HG03457 (cell line): ENCODE measurements around the gene NPIPB2.
A peak's percentile ranks its signal among the peaks of the same experiment; 100 is the strongest.
"Not testable (repeated sequence)": the region's sequence is repeated elsewhere in the genome, so short reads cannot be mapped to it uniquely, and the experiment has no call there.

ENCODE experiments used
- ATAC-seq: cut with Tn5 transposase; IDR thresholded peaks from one replicate; pipeline ENCODE4 v1.9.1; 2021; ENCODE audit warnings: moderate number of reproducible peaks; ENCODE audit not compliant: unreplicated experiment

The NPIPB2 gene

DNA sequence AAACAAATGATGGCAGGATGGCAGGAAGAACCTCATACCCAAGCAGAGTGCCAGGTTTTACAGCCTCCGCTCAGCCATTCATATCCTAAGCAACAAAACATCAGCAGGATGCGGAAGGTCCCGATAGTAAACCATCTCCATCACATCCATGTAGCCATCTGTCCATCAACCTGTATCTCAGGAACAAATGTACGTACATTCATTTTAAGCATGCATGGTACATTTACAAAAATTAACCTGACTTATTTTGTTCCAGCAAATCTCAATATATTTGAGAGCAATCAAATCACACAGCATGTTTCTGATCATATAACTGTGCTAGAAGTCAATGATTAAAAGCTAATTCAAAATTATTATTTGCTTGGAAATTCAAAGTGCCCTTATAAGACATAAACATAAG, at the start of gene NPIPB2:
Gene NPIPB2, minus strand, starts transcription at position 101 of the 400 bp plus-strand sequence. Its CDS starts 0 bp downstream, at position 101.
- not testable (repeated sequence) for ATAC-seq

DNA sequence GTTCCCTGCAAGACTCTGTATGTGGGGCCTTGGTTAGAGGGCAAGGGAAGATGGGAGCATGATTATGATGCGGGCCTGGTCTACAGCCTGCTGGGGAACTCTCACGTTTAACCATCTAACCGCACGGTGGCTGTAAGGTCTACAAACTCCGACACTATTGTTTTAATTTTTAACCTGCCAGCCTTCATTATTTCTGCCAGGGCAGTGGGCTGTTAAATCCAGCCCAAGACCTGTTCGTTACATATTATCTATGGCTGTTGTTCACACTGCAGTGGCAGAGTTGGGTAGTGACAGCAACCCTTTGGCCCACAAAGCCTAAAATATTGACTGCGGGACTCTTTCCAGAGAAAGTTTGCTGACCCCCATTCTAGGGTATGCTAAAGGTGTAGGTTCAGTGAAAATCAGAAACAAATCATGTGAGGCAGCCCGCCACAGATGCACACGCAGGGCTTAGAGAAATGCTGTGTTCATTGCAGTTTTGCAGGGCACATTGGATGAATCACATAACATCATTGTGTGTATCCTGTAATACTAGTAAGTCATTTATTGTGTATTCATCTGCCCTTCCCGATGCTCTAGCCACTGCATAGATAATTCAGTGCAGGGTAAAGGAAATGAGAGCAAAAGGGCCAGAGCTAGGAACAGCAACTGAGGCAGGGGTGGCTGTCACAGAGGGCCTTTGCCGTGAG, 49.0 kb upstream of the NPIPB2 start:
- peak; percentile 44 for ATAC-seq

DNA sequence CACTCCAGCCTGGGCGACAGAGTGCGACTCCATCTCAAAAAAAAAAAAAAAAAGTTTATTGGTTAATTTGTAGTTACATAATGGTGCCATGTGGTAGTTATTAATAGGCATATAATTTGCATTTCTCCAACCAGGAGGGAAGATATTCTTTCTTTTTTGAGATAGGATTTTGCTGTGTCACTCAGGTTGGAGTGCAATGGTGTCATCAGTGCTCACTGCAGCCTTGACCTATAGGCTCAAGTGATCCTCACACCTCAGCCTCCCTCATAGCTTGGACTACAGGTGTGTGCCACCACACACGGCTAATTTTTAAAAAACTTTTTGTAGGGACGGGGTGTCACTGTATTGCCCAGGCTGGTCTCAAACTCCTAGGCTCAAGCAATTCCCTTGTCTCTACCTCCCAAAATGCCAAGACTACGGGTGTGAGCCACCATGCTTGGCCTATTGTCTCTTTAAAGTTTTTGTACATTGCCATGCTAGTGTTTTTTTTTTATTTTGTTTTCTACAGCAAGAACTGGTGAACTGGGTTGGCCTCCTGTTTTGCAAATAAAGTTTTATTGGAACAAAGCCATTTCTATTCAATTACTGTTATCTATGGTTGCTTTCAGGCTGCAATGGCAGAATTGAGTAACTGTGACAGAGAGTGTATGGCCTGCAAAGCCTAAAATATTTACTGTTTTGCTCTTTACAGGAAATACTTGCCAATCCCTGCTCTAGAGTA, 46.6 kb upstream of the NPIPB2 start:
- no peak for ATAC-seq

DNA sequence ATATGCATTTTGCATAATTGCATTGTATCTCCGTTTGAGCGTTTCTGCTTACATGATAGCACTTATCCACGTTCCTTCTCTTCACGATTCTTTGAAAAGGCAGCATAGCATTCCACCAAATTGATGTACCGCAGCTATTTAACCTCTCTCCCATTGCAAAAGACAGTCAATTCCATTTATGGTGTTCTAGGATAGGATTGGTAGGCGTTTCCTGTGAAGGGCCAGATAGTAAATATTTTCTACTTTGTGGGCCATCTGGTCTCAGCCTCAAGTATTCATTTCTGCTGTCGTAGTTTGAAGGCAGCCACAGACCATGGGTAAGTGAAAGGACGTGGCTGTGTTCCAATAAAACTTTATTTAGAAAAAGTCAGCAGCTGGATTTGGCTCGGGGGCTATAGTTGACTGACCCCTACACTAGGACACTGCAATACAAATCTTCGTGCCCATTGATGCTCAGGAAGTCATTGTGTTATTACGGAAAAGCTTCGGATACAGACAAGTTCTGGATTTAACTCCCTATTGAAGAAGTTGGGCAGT, 44.7 kb upstream of the NPIPB2 start:
- ATAC-seq: no peak

DNA sequence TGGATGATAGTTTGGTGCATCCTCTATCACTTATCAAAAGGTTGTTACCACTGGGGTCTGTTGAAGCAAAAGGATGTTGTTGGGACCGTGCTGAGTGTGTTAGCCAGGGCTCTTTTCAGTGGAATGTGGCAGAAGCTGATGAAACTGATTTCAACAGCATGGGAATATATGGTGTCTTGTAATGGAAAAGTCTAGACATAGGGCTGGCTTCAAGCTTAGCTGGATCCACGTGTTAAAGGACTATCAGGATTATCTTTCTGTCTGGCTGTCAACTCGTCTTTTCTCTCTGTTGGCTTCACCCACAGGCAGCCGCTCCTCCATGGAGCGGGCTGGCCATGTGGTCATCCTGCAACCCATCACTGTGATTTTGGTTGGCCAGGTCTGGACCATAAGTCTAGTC, 43.4 kb upstream of the NPIPB2 start:
- ATAC-seq: no peak

DNA sequence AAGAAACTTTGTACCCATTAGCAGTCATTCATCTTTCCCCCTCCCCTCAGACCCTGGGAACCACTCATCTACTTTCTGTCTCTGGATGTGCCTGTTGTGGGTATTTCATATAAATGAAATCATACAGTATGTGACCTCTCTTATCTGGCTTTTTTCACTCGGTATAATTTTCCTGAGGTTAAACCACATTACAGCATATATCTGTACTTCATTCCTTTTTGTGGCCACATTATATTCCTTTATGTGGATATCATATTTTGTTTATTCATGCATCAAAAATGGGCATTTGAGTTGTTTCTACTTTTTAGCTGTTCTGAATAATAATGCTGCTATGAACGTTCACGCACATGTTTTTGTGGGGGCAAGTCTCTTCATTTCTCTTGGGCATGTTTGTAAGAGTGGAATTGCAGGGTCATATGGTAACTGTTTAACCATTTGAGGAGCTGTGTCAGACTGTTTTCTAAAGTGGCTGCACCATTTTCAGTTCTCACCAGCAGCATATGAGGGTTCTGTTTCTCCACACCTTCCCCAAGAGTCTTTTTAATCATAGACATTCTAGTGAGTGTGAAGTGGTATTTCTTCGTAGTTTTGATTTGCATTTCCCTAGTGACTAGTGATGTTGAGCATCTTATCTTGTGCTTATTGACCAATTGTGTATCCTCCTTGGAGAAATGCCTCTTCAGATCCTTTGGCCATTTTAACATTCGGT, 38.4 kb upstream of the NPIPB2 start:
- ATAC-seq: no peak

DNA sequence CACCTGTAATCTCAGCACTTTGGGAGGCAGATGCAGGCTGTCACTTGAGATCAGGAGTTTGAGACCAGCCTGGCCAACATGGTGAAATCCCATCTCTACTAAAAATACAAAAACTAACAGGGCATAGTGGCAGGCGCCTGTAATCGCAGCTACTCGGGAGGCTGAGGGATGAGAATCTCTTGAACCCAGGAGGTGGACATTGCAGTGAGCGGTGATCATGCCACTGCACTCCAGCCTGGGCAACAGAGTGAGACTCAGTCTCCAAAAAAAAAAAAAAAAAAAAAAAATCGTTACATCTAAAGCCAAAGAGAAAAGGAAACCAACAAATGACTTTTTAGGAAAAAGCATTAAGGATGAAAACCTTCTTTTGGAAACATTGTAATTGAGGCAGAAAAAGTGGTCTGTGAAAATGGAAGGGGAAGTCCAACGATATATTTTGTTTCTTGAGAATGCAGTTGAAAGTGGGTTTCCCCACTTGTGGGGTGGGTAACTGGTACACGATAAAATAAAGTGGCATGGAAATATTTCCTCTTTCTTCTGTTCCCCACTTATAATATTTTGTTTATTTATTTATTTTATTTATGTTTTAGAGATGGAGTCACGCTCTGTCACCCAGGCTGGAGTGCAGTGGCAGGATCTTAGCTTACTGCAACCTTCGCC, 37.3 kb upstream of the NPIPB2 start:
- no peak for ATAC-seq

DNA sequence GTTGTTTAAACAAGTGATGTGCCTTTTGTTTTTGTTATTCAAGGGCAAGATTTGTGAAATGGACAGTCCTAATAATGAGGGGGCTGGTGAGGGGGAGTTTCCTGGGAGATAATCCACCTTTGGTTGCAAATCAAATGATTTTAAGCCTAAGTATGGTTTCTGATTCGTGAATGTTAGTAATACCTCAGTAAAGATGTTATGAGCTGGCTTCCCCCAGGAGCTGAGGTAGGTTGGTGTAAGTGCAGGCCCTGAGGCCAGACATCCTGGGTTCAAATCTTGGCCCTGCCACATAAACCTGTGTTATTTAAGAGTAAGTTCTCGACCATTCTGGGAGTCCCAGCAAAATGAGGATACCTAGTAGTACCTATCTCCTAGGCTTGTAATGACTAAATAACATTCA, 36.2 kb upstream of the NPIPB2 start:
- no peak for ATAC-seq

DNA sequence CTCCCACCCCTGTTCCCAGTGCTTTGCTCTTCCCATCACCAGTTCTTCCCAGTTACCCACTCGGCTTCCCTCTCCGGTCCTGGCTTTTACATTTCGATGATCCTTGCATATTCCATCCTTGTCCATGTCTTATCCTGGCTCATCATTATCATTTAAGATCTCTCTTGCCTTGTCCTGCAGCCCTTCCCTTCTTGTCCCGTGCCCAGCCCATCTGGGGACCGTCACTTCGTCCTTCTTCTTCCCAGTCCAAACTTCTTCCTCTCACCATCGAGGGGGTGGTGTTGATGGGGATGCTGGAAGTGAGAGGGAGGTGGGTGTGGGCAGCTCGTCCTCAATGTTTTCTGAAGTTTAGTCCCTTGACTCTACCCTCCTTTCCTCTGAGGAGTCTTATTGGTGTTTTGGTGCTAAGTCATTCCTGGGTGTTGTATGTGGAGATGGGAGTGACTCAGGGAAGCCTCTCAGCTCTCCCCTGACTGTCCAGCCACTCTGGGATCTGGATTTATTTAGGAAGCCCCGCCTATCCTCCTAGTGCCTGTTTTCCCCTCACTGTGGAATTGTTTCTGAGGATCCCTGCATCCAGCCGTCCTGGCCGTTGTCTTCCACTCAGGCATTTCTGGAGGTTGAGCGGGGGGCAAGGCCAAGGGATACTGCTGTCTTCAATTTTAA, 35.7 kb upstream of the NPIPB2 start:
- no peak for ATAC-seq

DNA sequence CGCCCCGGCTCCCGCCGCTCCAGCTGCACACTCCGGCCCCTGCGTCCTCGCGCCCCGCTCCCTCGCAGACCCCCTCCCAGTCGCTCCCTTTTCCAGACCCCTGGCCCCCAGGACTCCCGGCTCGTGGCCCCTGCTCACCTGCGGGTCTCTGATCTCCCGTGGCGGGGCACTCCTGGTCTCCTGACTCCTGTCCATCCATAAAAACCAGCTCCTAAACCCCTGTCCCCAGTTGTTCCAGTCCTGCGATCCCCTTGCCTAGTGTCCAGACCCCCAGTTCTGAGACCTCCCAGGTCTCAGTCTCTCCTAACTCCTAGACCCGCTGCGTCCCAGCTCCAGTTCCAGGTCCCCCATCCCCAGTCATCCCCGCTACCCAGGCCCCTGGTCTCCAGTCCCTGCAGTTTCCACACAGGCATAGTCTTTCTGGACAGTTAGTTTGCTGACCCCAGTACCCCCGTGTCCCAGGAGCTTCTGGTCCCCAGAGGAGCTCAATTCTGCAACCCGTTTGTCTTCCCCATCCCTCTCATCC, 35.1 kb upstream of the NPIPB2 start:
- no peak for ATAC-seq

DNA sequence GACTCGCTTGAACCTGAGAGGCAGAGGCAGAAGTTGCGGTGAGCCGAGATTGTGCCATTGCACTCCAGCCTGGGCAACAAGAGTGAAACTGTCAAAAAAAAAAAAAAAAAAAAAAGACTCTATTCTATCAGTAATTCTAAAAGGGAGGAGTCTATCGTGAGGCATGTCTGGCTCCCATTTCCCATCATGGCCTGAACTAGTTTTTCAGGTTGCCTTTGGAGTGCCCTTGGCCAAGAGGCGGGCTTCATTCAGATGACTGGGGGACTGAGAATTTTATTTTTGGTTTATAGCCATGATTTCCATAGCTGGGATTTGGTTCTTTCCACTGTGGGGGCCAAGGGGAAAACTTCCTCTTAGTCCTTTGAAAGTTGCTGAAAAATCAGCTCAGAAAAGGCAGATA, 31.2 kb upstream of the NPIPB2 start:
- no peak for ATAC-seq

DNA sequence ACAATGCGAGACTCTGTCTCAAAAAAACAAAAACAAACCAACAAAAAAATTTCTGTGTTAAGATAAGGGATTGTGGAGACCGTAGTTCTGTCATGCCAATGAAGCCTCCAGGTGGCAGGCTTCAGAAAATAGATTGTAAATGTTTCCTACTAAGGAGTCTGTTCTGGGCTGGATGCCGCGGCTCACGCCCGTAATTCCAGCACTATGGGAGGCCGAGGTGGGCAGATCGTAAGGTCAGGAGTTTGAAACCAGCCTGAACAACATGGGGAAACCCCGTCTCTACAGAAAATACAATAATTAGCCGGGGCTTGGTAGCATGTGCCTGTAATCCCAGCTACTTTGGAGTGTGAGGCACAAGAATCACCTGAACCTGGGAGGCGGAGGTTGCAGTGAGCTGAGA, 30.3 kb upstream of the NPIPB2 start:
- no peak for ATAC-seq

DNA sequence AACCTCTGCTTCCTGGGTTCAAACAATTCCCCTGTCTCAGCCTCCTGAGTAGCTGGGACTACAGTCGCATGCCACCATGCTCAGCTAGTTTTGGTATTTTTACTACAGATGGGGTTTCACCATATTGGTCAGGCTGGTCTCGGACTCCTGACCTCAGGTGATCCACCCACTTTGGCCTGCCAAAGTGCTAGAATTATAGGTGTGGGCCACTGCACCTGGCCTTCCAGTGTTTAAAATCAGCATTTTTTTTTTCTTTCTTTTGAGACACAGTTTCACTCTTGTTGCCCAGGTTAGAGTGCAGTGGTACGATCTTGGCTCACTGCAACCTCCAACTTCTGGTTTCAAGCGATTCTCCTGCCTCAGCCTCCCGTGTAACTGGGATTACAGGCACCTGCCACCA, 28.4 kb upstream of the NPIPB2 start:
- ATAC-seq: not testable (repeated sequence)

DNA sequence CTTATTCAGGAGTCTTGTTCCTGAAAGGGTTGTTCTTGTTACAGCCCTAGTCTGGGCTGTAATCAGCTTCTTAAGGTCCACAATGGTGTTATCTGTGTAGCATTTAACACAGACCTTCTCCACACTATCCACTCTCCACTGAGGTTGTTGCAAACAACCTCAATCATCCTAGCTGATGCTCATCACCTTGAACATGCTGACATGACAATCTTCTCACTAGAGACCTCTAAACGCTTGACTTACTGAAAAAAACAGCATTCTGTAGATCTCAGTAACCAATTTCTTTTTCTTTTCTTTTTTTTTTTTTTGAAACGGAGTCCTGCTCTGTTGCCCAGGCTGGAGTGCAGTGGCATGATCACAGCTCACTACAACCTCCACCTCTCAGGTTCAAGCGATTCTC, 26.7 kb upstream of the NPIPB2 start:
- no peak for ATAC-seq

DNA sequence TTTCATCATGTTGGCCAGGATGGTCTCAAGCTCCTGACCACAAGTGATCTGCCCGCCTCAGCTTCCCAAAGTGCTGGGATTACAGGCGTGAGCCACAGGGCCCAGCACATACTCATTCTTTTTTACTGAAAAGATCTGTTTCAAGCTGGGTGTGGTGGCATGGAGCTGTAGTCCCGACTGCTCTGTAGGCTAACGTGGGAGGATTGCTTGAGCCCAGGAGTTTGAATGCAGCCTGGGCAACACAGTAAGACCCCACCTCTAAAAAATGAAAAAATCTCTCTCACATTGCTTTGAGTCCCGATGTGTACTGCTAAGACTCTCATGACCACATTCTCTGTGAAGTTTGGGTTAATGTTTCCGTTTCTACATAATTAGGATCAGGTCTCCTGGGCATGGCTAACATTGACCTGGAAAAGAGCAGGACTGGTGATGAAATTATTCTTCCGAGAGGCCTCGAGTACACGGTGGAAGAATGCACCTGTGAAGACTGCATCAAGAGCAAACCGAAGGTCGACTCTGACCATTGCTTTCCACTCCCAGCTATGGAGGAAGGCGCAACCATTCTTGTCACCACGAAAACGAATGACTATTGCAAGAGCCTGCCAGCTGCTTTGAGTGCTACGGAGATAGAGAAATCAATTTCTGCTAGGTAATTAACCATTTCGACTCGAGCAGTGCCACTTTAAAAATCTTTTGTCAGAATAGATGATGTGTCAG, 25.5 kb upstream of the NPIPB2 start:
- no peak for ATAC-seq

DNA sequence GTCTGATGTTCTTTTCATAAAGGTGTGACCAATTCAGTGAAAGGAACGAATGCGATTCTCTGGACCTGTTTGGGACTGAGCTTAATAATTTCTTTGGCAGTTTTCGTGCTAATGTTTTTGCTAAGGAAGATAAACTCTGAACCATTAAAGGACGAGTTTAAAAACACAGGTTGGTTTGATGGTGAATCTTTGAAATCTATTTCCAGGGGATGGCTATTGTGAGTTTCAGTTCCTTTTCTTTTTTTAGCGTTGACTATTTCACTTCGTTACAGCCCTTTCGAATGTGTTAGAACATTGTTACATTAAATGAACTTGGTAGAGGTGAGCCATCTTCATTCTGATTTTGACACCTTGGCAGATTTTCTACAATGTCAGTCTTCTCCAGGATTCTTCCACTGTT, 24.3 kb upstream of the NPIPB2 start:
- ATAC-seq: no peak

DNA sequence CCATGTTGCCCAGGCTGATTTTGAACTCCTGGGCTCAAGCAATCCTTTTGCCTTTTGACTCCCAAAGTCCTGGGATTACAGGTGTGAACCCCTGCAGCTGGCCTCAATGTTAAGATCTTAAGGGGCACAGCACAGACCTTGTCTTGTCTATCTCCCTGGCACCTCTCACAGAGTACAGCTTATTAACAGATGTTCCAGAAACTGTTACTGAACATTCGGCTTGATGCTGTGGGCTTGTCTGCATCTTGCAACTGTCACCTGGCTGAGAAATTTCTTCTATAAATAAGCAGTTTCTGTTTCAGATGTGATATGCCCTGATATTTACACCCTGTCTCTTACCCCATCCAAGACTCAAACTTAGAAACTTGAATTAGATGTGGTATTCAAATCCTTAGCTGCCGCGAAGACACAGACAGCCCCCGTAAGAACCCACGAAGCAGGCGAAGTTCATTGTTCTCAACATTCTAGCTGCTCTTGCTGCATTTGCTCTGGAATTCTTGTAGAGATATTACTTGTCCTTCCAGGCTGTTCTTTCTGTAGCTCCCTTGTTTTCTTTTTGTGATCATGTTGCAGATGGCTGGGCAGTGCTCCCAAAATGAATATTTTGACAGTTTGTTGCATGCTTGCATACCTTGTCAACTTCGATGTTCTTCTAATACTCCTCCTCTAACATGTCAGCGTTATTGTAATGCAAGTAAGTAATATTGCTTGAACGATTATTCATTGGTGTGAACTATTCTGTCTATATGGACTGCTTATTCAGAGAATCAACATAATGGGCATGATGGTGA, 23.1 kb upstream of the NPIPB2 start, which contains the start of gene TNFRSF17:
Gene TNFRSF17, plus strand, starts transcription at position 450 of the 791 bp plus-strand sequence. Its CDS starts 115 bp downstream, at position 565.
- ATAC-seq: peak; percentile 60

DNA sequence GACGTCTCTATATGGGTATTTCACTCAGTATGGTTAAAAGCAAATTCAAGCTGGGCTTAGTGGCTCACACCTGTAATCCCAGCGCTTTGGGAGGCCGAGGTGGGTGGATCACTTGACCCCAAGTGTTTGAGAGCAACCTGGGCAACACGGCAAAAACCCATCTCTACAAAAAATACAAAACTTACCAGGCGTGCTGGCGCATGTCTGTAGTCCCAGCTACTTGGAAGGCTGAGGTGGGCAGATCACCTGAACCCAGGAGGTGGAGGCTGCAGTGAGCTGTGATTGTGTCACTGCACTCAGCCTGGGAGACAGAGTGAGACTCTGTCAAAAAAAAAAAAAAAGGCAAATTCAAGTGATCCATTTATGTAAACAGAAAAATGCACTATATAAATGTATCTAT, 21.9 kb upstream of the NPIPB2 start:
- ATAC-seq: no peak

DNA sequence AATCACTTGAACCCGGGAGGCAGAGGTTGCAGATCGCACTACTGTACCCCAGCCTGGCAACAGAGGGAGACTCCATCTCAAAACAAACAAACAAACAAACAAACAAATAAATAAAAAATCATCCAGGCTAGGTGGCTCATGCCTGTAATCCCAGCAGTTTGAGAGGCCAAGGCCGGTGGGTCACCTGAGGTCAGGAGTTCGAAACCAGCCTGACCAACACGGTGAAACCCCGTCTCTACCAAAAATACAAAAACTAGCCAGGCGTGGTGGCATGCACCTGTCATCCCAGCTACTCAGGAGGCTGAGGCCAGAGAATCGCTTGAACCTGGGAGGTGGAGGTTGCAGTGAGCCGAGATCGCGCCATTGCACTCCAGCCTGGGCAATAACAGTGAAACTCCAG, 21.1 kb upstream of the NPIPB2 start:
- ATAC-seq: not testable (repeated sequence)
